Progenitor cell of endocrine pancreas (in vitro differentiated cells): ENCODE measurements around the gene MYO3A. TPM values are rescaled to one million over a fixed set of nuclear protein-coding genes. Genes with fewer than 3 reads are reported as not detected.
"Not testable (repeated sequence)": the region's sequence is repeated elsewhere in the genome, so short reads cannot be mapped to it uniquely, and the experiment has no call there.

Source experiments
- DNase-seq: peaks from one replicate; pipeline ENCODE4 v3.0.0; 2021; ENCODE audit warnings: low spot score; ENCODE audit not compliant: unreplicated experiment
- H3K27ac Mint-ChIP-seq: 2 replicates; pipeline ENCODE4 v1.8.0; 2021; ENCODE audit warnings: mild to moderate bottlenecking, moderate library complexity, mixed read lengths
- H3K27me3 Mint-ChIP-seq: 2 replicates; pipeline ENCODE4 v1.8.0; 2021; ENCODE audit warnings: mixed read lengths
- H3K36me3 Mint-ChIP-seq: 2 replicates; pipeline ENCODE4 v1.8.0; 2022; ENCODE audit warnings: mixed read lengths; ENCODE audit not compliant: insufficient read depth
- H3K4me1 Mint-ChIP-seq: 2 replicates; pipeline ENCODE4 v1.8.0; 2021; ENCODE audit warnings: low read depth, mixed read lengths
- H3K4me3 Mint-ChIP-seq: 2 replicates; pipeline ENCODE4 v1.8.0; 2021; ENCODE audit warnings: low read depth, mild to moderate bottlenecking, moderate library complexity, mixed read lengths
- H3K9me3 Mint-ChIP-seq: 2 replicates; pipeline ENCODE4 v1.8.0; 2021; ENCODE audit warnings: low read depth, mixed read lengths
- total RNA-seq: library from RNA; stranded (reverse); gene quantifications from 2 replicates; pipeline ENCODE4 v1.2.1, GENCODE V29; 2021
- TF ChIP-seq, protein P1 (sequence below): fragments of 200-600 bp; sonication (generic); IDR thresholded peaks from one replicate; pipeline ENCODE4 v1.5.0; 2021; ENCODE audit warnings: antibody characterized with exemption, mild to moderate bottlenecking; ENCODE audit not compliant: unreplicated experiment

The MYO3A gene
- total RNA-seq, 1 donor from 2014 or later = 18.0 TPM

DNA sequence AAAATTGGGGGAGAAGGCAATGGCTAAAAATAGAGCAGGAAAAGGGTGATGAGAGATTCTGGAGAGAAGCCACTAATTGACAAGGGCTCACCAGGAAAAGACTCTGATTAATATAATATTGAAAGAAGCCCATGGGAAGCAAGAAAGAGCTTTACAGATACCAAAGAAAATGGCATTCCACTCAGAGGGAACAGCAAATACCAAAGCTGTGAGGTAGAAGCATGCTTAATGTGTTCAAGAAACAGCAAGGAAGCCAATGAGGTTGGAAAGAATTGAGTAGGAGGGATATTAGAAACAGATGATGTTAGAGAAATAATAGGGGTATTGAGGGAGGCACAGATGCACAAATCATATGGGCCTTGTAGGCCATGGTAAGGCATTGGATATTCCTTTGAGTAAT, 130.1 kb downstream of the MYO3A start:
- no peaks in the 10 kb centered on the region for H3K9me3 Mint-ChIP-seq
- DNase-seq = no peak
- H3K27ac Mint-ChIP-seq = no peak overlapping the region
- no peak overlapping the region for H3K4me3 Mint-ChIP-seq
- H3K4me1 Mint-ChIP-seq = peaks cover 6% of the 10 kb centered on the region
- TF ChIP-seq, protein P1, sequence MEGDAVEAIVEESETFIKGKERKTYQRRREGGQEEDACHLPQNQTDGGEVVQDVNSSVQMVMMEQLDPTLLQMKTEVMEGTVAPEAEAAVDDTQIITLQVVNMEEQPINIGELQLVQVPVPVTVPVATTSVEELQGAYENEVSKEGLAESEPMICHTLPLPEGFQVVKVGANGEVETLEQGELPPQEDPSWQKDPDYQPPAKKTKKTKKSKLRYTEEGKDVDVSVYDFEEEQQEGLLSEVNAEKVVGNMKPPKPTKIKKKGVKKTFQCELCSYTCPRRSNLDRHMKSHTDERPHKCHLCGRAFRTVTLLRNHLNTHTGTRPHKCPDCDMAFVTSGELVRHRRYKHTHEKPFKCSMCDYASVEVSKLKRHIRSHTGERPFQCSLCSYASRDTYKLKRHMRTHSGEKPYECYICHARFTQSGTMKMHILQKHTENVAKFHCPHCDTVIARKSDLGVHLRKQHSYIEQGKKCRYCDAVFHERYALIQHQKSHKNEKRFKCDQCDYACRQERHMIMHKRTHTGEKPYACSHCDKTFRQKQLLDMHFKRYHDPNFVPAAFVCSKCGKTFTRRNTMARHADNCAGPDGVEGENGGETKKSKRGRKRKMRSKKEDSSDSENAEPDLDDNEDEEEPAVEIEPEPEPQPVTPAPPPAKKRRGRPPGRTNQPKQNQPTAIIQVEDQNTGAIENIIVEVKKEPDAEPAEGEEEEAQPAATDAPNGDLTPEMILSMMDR = no peak
- H3K27me3 Mint-ChIP-seq = no peaks in the 10 kb centered on the region
- peaks cover 1% of the 10 kb centered on the region for H3K36me3 Mint-ChIP-seq

DNA sequence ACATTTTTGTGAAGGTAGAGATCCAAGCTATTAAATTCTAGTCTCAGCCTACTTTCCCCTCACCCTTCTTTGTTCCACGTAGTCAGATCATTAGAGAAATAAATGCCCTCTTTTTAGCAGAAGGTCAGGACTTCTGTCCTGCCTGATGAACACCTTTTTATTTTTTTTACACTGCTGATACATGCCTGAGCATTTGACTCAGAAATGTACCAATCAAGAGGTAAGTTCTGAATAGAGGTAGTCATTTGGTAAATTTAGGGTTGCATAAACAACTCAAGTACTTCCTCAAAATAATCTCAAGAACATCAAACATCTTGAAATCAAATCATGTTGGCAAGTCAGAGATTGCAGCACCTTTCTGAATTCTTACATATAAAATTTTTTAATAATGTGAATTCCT, 133.7 kb downstream of the MYO3A start:
- DNase-seq = no peak
- Mint-ChIP-seq H3K36me3 (peaks cover 7% of the 10 kb centered on the region), H3K4me3 (no peak overlapping the region), H3K4me1 (peaks cover 15% of the 10 kb centered on the region), H3K27ac (peak overlapping the region; percentile 46), H3K9me3 (peaks cover 10% of the 10 kb centered on the region), H3K27me3 (no peaks in the 10 kb centered on the region)
- TF ChIP-seq, protein P1 = no peak

DNA sequence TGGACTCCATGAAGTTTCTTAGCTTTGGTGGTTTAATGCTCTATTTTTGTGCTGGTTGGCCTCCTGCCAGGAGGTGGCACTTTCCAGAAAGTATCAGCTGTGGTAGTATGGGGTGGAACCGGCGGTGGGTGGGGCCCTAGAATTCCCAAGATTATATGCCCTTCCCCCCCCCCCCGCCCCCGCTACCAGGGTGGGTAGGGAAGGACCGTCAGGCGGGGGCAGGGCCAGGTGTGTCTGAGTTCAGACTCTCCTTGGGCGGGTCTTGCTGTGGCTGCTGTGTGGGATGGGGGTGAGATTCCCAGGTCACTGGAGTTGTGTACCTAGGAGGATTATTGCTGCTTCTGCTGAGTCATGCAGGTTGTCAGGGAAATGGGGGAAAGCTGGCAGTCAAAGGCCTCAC, 146.9 kb downstream of the MYO3A start:
- peaks cover 35% of the 10 kb centered on the region for H3K9me3 Mint-ChIP-seq
- DNase-seq = not testable (repeated sequence)

DNA sequence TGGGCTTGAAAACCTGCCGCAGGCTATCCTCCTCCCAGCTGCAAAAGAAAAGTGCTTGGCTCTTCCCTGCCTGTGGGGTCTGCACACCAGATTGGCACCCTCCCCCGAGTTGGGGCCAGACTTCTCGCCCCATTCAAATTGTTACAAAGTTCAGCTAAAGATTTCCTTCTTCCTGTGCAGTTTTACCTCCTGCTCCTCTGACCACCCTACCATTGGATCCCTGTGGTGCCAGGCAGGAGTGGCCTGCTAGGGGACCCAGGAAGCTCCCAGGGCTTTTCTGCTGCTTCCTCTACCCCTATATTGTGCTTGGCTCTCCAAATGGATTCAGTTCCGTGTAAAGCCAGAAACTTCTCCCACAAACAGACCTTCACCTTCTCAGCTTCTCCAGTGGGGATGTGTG, 147.4 kb downstream of the MYO3A start:
- Mint-ChIP-seq H3K27ac (no peak overlapping the region), H3K4me1 (peaks cover 6% of the 10 kb centered on the region)

More for the DNA sequence above, 146.9 kb downstream of the MYO3A start:
- peaks cover 19% of the 10 kb centered on the region for H3K36me3 Mint-ChIP-seq
- H3K4me1 Mint-ChIP-seq, H3K27ac Mint-ChIP-seq, H3K27me3 Mint-ChIP-seq, H3K4me3 Mint-ChIP-seq: not testable (repeated sequence)

DNA sequence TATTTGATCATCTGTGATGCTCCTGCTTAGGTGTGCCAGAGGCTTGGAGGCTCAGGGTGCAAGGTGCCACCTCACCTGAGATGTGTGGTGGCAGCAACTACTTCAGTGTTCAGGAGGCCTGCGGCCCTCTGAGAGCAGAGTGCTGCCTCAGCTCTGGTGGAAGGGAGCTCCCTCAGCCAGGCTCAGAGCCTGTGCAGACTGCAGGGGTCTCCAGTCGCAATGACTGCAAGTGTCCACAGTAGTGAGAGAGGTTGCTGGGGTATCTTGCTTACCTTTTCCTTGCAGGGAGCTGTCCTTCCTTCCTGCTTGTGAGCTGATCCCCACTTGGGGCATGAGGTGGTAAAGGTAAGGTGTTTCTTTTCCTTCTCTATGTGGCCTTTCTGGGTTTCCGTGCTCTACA, 151.5 kb downstream of the MYO3A start:
- no peaks in the 10 kb centered on the region for H3K27me3 Mint-ChIP-seq
- no peak for DNase-seq

More for the DNA sequence above, 147.4 kb downstream of the MYO3A start:
- Mint-ChIP-seq H3K9me3 (peaks cover 30% of the 10 kb centered on the region), H3K27me3 (no peaks in the 10 kb centered on the region), H3K36me3 (peaks cover 16% of the 10 kb centered on the region), H3K4me3 (no peak overlapping the region)
- TF ChIP-seq, protein P1 = no peak
- no peak for DNase-seq

DNA sequence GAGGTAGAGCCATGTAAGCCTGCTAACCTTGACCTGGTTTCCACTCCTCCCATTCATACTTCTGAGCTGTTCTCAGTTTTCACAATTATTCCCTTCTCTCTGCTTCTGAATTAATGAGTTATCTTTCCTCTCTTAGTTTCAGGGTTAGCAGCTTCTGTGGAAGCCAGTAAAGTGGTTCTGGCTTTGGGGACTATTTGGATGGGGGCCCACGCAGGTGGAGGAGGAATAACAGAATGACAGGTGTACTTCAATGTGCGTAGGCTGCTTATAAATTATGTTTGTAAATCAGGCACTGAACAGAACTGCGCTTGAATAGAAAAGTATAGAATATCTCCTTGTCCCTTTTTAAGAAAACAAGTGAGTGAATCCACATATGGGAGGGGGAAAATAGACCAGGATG, 153.6 kb downstream of the MYO3A start:
- Mint-ChIP-seq H3K27ac (no peak overlapping the region), H3K27me3 (no peaks in the 10 kb centered on the region), H3K4me1 (peaks cover 8% of the 10 kb centered on the region), H3K9me3 (no peaks in the 10 kb centered on the region), H3K4me3 (no peak overlapping the region), H3K36me3 (peaks cover 1% of the 10 kb centered on the region)
- TF ChIP-seq, protein P1 = no peak
- no peak for DNase-seq

More for the DNA sequence above, 151.5 kb downstream of the MYO3A start:
- Mint-ChIP-seq H3K27ac (no peak overlapping the region), H3K4me3 (no peak overlapping the region), H3K4me1 (peaks cover 8% of the 10 kb centered on the region), H3K9me3 (no peaks in the 10 kb centered on the region), H3K36me3 (peaks cover 1% of the 10 kb centered on the region)
- TF ChIP-seq, protein P1 = no peak
